A549 (cell line): Measurements from ENCODE around the gene CEP164.

Source experiments
- CEBPB ChIP-seq, 2 experiments: fragments of >200 bp in 1 of 2; sonication (Bioruptor Twin) in 1 of 2; formaldehyde crosslinking in 1 of 2; IDR thresholded peaks; 2 replicates each; pipeline ENCODE4 v1.6.1; 2012 to 2016
- CHD2 ChIP-seq: fragments of 150-350 bp; IDR thresholded peaks from 2 replicates; pipeline ENCODE4 v1.6.1; 2014; ENCODE audit warnings: low read length; ENCODE audit not compliant: partially characterized antibody
- CTCF ChIP-seq: fragments of >200 bp; sonication (Bioruptor Twin); formaldehyde crosslinking; IDR thresholded peaks from 3 replicates; pipeline ENCODE4 v1.5.1; 2016
- ELK1 ChIP-seq: fragments of 150-350 bp; IDR thresholded peaks from 2 replicates; pipeline ENCODE4 v1.6.1; 2014; ENCODE audit warnings: low read depth, mild to moderate bottlenecking, low read length
- HDAC2 ChIP-seq: fragments of 200-600 bp; sonication (generic); IDR thresholded peaks from 2 replicates; pipeline ENCODE4 v1.6.1; 2016
- HMGXB4 ChIP-seq: fragments of 250-450 bp; sonication (Bioruptor Pico); IDR thresholded peaks from 2 replicates; pipeline ENCODE4 v1.5.0; 2021; ENCODE audit warnings: mild to moderate bottlenecking, moderate library complexity, borderline replicate concordance
- JUNB ChIP-seq: fragments of >200 bp; sonication (Bioruptor Twin); formaldehyde crosslinking; IDR thresholded peaks from 2 replicates; pipeline ENCODE4 v1.6.1; 2016
- MAX ChIP-seq: IDR thresholded peaks from 2 replicates; pipeline ENCODE4 v1.6.1; 2012
- NFE2L2 ChIP-seq: fragments of 150-350 bp; conservative IDR thresholded peaks from 2 replicates; pipeline ENCODE4 v1.6.1; 2014; ENCODE audit warnings: low read length
- PBX3 ChIP-seq: IDR thresholded peaks from 2 replicates; pipeline ENCODE4 v1.6.1; 2012
- POLR2A ChIP-seq: IDR thresholded peaks from 2 replicates; pipeline ENCODE4 v1.6.1; 2012; ENCODE audit warnings: mild to moderate bottlenecking, low read length
- RFX5 ChIP-seq: fragments of 450-650 bp; IDR thresholded peaks from 2 replicates; pipeline ENCODE4 v1.7.1; 2014; ENCODE audit warnings: antibody characterized with exemption, mild to moderate bottlenecking, moderate library complexity
- SREBF2 ChIP-seq: fragments of 450-650 bp; IDR thresholded peaks from 2 replicates; pipeline ENCODE4 v1.6.1; 2014; ENCODE audit warnings: mild to moderate bottlenecking, moderate library complexity

- TF ChIP-seq SREBF2 (no peak), CTCF (no peak), HMGXB4 (CRISPR knock-in tag) (no peak), POLR2A (no peak), ELK1 (no peak), CEBPB (IDR thresholded peaks at IDR 0.05) (no peak), JUNB (no peak), RFX5 (no peak), CHD2 (no peak), NFE2L2 (no peak), MAX (no peak), HDAC2 (no peak), PBX3 (no peak)
Measured at GRCh38 chr11:117417856-117418255, 90.2 kb downstream of the CEP164 start.
